WTC11 (cell line): Measurements from ENCODE around the gene HOXA9.

Experiments
- CBFB ChIP-seq: sonication (generic); formaldehyde crosslinking; IDR thresholded peaks from 2 replicates; pipeline ENCODE4 v1.8.1; 2022; ENCODE audit warnings: mild to moderate bottlenecking, low read depth, missing genetic modification reagents
- E2F4 ChIP-seq: sonication (generic); formaldehyde crosslinking; IDR thresholded peaks from 2 replicates; pipeline ENCODE4 v1.8.1; 2022; ENCODE audit warnings: low read depth, mild to moderate bottlenecking, moderate library complexity, missing genetic modification reagents, borderline replicate concordance
- ELF4 ChIP-seq: sonication (generic); formaldehyde crosslinking; IDR thresholded peaks from 2 replicates; pipeline ENCODE4 v1.8.1; 2022; ENCODE audit warnings: low read depth, mild to moderate bottlenecking, moderate library complexity, missing genetic modification reagents
- IRF1 ChIP-seq: sonication (generic); formaldehyde crosslinking; IDR thresholded peaks from 2 replicates; pipeline ENCODE4 v1.8.0; 2023; ENCODE audit warnings: missing genetic modification reagents
- MAX ChIP-seq: sonication (generic); formaldehyde crosslinking; IDR thresholded peaks from 2 replicates; pipeline ENCODE4 v1.8.0; 2022; ENCODE audit warnings: mild to moderate bottlenecking, missing genetic modification reagents
- NR1H2 ChIP-seq: sonication (generic); formaldehyde crosslinking; IDR thresholded peaks from 2 replicates; pipeline ENCODE4 v1.9.0; 2021; ENCODE audit warnings: mild to moderate bottlenecking, moderate library complexity, missing genetic modification reagents
- RELA ChIP-seq: sonication (generic); formaldehyde crosslinking; IDR thresholded peaks from 2 replicates; pipeline ENCODE4 v1.8.1; 2022; ENCODE audit warnings: missing genetic modification reagents, mild to moderate bottlenecking, borderline replicate concordance
- SP1 ChIP-seq: sonication (generic); formaldehyde crosslinking; conservative IDR thresholded peaks from 2 replicates; pipeline ENCODE4 v1.8.1; 2022; ENCODE audit warnings: missing genetic modification reagents
- TEAD1 ChIP-seq: sonication (generic); formaldehyde crosslinking; IDR thresholded peaks from 2 replicates; pipeline ENCODE4 v1.8.0; 2022; ENCODE audit warnings: mild to moderate bottlenecking, missing genetic modification reagents
- TEAD4 ChIP-seq: sonication (generic); formaldehyde crosslinking; IDR thresholded peaks from 2 replicates; pipeline ENCODE4 v1.8.0; 2022; ENCODE audit warnings: mild to moderate bottlenecking, missing genetic modification reagents
- ZBTB43 ChIP-seq: sonication (generic); formaldehyde crosslinking; IDR thresholded peaks from 2 replicates; pipeline ENCODE4 v1.8.1; 2023; ENCODE audit warnings: mild to moderate bottlenecking, missing genetic modification reagents
- TF ChIP-seq, protein P1 (sequence below): fragments of 200-600 bp; IDR thresholded peaks from 2 replicates; pipeline ENCODE4 v1.8.0; 2022; ENCODE audit warnings: antibody characterized with exemption
- TF ChIP-seq, protein P2 (sequence below): sonication (generic); formaldehyde crosslinking; IDR thresholded peaks from 2 replicates; pipeline ENCODE4 v1.8.1; 2023; ENCODE audit warnings: mild to moderate bottlenecking, missing genetic modification reagents, moderate library complexity

GRCh38 chr7:27153526-27153925 lies 11.8 kb downstream of the HOXA9 start:
- TF ChIP-seq SP1 (CRISPR knock-in tag) (no peak), IRF1 (CRISPR knock-in tag) (no peak), TEAD4 (CRISPR knock-in tag) (no peak), ZBTB43 (CRISPR knock-in tag) (no peak), MAX (no peak), E2F4 (CRISPR knock-in tag) (no peak), ELF4 (CRISPR knock-in tag) (no peak), RELA (CRISPR knock-in tag) (no peak), TEAD1 (CRISPR knock-in tag) (no peak), NR1H2 (CRISPR knock-in tag) (no peak), CBFB (CRISPR knock-in tag) (no peak)
- TF ChIP-seq, protein P1, sequence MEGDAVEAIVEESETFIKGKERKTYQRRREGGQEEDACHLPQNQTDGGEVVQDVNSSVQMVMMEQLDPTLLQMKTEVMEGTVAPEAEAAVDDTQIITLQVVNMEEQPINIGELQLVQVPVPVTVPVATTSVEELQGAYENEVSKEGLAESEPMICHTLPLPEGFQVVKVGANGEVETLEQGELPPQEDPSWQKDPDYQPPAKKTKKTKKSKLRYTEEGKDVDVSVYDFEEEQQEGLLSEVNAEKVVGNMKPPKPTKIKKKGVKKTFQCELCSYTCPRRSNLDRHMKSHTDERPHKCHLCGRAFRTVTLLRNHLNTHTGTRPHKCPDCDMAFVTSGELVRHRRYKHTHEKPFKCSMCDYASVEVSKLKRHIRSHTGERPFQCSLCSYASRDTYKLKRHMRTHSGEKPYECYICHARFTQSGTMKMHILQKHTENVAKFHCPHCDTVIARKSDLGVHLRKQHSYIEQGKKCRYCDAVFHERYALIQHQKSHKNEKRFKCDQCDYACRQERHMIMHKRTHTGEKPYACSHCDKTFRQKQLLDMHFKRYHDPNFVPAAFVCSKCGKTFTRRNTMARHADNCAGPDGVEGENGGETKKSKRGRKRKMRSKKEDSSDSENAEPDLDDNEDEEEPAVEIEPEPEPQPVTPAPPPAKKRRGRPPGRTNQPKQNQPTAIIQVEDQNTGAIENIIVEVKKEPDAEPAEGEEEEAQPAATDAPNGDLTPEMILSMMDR, result no peak
- TF ChIP-seq, protein P2, sequence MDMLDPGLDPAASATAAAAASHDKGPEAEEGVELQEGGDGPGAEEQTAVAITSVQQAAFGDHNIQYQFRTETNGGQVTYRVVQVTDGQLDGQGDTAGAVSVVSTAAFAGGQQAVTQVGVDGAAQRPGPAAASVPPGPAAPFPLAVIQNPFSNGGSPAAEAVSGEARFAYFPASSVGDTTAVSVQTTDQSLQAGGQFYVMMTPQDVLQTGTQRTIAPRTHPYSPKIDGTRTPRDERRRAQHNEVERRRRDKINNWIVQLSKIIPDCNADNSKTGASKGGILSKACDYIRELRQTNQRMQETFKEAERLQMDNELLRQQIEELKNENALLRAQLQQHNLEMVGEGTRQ (CRISPR knock-in tag), result no peak
